IPS DF 6.9 (cell line): ENCODE measurements around the gene XRN2.
"Not testable (repeated sequence)": the region's sequence is repeated elsewhere in the genome, so short reads cannot be mapped to it uniquely, and the experiment has no call there.

ENCODE experiments used
- DNase-seq: peaks from one replicate; pipeline ENCODE4 v3.0.0-alpha.2; 2013; ENCODE audit warnings: low read depth, low spot score
- H3K27ac ChIP-seq: one replicate; pipeline ENCODE4 v1.5.1; 2013; ENCODE audit warnings: low read length, control low read depth
- H3K27me3 ChIP-seq: 2 replicates; pipeline ENCODE4 v1.6.1; 2013; ENCODE audit warnings: mild to moderate bottlenecking, low read length; ENCODE audit not compliant: control insufficient read depth, insufficient read depth
- H3K36me3 ChIP-seq: 2 replicates; pipeline ENCODE4 v1.6.1; 2013; ENCODE audit warnings: low read length; ENCODE audit not compliant: control insufficient read depth, insufficient read depth
- H3K4me1 ChIP-seq: 2 replicates; pipeline ENCODE4 v1.6.1; 2013; ENCODE audit warnings: low read length; ENCODE audit not compliant: control insufficient read depth, insufficient read depth
- H3K4me3 ChIP-seq: 2 replicates; pipeline ENCODE4 v1.5.1; 2013; ENCODE audit warnings: mild to moderate bottlenecking, low read length
- H3K9me3 ChIP-seq: 2 replicates; pipeline ENCODE4 v1.6.1; 2013; ENCODE audit warnings: low read length, inconsistent platforms; ENCODE audit not compliant: control insufficient read depth, insufficient read depth
- whole genome bisulfite sequencing: extraction: QIAGEN DNeasy Blood & Tissue Kit; methylation state at CpG from one replicate; pipeline ENCODE4 v1.1.7; 2013; ENCODE audit warnings: mixed read lengths, missing lambda C conversion rate; ENCODE audit not compliant: insufficient read length, insufficient coverage; 5-methylcytosine and 5-hydroxymethylcytosine counted together

The XRN2 gene

DNA sequence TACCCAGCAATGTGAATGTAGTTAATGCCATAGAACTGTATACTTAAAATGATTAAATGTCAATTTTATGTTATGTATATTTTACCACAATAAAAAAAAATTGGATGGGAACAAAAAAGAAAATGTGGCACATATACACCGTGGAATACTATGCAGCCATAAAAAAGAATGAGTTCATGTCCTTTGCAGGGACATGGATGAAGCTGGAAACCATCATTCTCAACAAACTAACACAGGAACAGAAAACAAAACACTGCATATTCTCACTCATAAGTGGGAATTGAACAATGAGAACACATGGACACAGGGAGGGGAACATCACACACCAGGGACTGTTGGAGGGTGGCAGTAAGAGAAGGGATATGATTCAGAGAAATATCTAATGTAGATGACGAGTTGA is 116.0 kb downstream of the XRN2 start:
- not testable (repeated sequence) for DNase-seq, H3K27ac ChIP-seq, H3K4me3 ChIP-seq, H3K9me3 ChIP-seq, H3K4me1 ChIP-seq, H3K27me3 ChIP-seq, H3K36me3 ChIP-seq
- WGBS = no CpG with 5 or more reads among the region's 2 CpGs

DNA sequence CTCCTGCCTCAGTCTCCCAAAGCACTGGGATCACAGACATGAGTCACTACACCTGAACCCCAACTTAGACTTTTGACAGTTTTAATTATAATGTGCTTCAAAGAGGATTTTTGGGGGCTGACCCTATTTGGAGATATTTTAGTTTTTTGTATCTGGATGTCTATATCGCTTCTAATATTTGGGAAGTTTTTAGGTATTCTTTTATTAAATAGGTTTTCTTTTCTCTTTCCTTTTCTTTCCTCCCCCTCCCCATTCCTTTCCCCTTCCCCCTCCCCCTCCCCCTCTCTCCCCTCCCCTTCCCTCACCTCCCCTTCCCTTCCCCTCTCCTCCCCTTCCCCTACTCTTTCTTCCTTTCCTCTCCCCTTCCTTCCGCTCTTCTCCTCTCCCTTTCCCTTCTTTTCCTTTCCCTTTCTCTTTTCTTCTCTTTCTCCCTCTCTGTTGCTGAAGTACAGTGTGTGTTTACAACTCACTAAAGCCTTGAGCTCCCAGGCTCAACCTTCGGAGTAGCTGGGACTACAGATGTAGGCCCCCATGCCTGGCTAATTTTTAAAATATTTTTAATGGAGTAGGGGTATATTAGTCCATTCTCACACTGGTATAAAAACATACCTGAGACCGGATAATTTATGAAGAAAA is 118.6 kb downstream of the XRN2 start:
- Histone ChIP-seq H3K4me3 (no peak overlapping the region), H3K36me3 (no peaks in the 10 kb centered on the region), H3K27me3 (no peaks in the 10 kb centered on the region), H3K9me3 (no peaks in the 10 kb centered on the region), H3K4me1 (no peaks in the 10 kb centered on the region), H3K27ac (no peak overlapping the region)
- DNase-seq = no peak
- WGBS = no CpG with 5 or more reads among the region's 4 CpGs

DNA sequence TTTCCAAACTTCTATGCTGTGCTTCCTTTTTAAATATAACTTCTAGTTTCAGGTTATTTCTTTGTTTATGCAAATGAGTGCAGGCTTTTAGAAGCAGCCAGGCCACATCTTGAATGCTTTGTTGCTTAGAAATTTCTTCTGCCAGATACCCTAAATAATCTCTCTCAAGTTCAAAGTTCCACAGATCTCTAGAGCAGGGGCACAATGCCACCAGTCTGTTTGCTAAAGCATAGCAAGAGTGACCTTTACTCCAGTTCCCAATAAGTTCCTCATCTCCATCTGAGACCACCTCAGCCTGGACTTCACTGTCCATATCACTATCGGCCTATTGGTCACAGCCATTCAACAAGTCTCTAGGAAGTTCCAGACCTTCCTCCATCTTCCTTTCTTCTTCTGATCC is 120.6 kb downstream of the XRN2 start:
- no CpG with 5 or more reads among the region's 1 CpG for WGBS
- not testable (repeated sequence) for H3K4me1 ChIP-seq

DNA sequence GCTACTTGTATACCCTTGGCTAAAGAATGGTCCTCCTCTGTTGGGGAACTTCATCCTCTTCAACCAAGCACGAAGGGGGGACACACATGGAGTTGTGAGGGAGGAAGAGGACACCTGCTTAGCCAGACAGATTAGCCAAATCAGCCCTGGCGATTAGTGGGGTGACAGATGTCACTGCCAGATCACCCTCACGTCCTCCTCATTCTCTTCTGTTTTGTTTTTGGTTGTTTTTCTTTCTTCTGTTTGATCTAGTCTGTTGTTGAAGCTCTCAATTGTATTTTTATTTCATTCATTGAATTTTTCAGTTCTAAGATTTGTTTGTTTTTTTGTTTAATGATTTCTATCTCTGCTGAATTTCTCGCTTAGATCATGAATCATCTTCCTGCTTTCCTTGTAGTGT is 121.7 kb downstream of the XRN2 start:
- no peak for DNase-seq
- Histone ChIP-seq H3K9me3 (no peaks in the 10 kb centered on the region), H3K4me3 (no peak overlapping the region), H3K36me3 (no peaks in the 10 kb centered on the region), H3K4me1 (no peaks in the 10 kb centered on the region), H3K27me3 (no peaks in the 10 kb centered on the region), H3K27ac (no peak overlapping the region)
- no CpG with 5 or more reads among the region's 4 CpGs for WGBS

More for the DNA sequence above, 120.6 kb downstream of the XRN2 start:
- not testable (repeated sequence) for H3K27ac ChIP-seq, H3K36me3 ChIP-seq, H3K9me3 ChIP-seq, H3K27me3 ChIP-seq, H3K4me3 ChIP-seq, DNase-seq

DNA sequence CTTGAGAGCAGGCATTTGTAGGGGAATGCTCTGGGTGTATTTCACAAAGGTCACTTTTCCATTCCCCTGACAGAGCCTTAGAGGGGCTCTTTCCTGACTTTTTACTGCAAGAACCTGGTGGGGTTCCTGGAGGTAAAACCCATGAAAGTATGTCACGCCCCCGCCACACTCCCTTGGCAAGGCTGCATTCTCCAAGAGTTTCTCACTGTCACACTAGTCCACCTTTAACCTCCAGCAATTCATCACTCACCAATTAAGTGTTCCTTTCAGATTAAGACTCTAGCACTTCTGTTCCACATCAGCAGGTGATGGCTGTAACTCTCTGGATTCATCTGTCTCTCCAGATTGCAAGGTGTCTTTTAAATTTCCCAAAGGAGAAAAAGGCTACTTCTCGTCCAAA is 126.9 kb downstream of the XRN2 start:
- no peak overlapping the region for H3K4me3 ChIP-seq
- H3K27me3 ChIP-seq = no peaks in the 10 kb centered on the region
- WGBS = no CpG with 5 or more reads among the region's 3 CpGs
- H3K36me3 ChIP-seq = no peaks in the 10 kb centered on the region
- no peaks in the 10 kb centered on the region for H3K4me1 ChIP-seq
- no peak for DNase-seq
- no peaks in the 10 kb centered on the region for H3K9me3 ChIP-seq
- H3K27ac ChIP-seq = no peak overlapping the region

DNA sequence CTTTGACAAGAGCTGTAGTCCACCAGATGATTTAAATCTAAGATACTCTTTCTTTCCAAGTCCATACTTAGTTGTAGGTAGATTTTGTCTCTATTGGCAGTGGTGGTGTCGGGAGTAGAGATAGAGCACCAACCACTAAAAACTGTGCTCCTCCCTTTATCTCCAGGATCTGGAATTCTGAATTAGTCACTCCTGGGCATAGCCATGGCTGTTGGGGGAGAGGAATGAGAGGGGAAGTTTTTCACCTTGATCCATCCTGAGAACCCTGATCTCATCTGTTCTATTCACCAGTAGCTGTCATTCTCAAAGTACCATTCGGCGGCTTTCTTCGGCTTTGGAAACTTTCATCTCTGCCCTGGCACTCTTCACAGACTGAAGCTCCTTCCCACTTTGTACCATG is 129.8 kb downstream of the XRN2 start:
- Histone ChIP-seq H3K4me3 (no peak overlapping the region), H3K27me3 (no peaks in the 10 kb centered on the region), H3K36me3 (no peaks in the 10 kb centered on the region), H3K9me3 (no peaks in the 10 kb centered on the region), H3K27ac (no peak overlapping the region), H3K4me1 (no peaks in the 10 kb centered on the region)
- DNase-seq = no peak
- WGBS = no CpG with 5 or more reads among the region's 4 CpGs

DNA sequence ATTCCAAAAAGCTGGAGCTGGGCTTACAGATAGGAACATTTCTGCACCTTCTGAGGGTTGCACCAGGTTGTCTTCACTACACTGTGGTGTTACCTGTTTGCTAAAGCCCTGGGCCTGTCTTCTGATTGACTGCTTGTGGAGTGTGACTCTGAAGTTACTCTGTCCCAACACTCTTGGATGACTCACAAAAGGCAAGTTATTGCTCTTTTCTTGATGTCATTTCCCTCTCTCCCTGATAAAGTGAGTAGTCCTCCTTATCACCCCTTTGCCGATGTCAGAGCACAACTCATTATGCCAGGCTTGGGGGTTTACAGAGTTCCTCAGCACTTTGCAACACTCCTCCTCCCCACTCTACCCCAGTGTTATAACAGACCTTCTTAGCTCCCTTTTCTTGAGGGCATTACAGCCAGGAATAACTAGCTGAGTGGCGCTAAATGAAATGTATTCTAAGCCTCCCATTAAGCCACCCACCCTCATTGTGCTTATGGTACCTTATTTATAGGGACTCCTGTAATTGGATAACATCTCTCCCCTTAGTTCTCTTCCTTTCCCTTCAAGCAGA is 130.3 kb downstream of the XRN2 start:
- H3K27ac ChIP-seq = no peak overlapping the region
- H3K9me3 ChIP-seq = no peaks in the 10 kb centered on the region
- no peaks in the 10 kb centered on the region for H3K36me3 ChIP-seq
- H3K4me1 ChIP-seq = no peaks in the 10 kb centered on the region
- H3K4me3 ChIP-seq = no peak overlapping the region
- no peak for DNase-seq
- no peaks in the 10 kb centered on the region for H3K27me3 ChIP-seq
- WGBS = no CpG with 5 or more reads among the region's 2 CpGs

DNA sequence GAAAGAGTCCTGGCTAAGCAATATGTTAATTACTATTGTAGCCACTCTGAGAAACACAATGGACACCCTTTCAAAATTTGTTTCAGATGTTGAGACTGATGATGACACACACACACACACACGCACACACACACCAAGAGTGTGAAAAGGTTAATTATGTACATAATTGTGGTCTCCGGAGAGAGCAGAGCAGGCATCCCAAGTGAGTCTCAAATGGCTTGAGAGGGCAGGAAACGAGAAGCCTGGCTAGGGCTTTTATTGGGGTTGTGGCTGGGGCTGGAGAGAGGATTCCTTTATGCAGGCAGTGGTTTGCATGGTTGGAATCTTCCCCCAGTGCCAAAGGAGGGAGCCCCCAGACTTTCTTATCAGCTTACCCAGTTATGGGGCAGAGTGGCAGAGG is 132.4 kb downstream of the XRN2 start:
- Histone ChIP-seq H3K27me3 (no peaks in the 10 kb centered on the region), H3K4me3 (no peak overlapping the region), H3K27ac (no peak overlapping the region), H3K36me3 (no peaks in the 10 kb centered on the region), H3K9me3 (no peaks in the 10 kb centered on the region), H3K4me1 (no peaks in the 10 kb centered on the region)
- WGBS = no CpG with 5 or more reads among the region's 3 CpGs
- no peak for DNase-seq

DNA sequence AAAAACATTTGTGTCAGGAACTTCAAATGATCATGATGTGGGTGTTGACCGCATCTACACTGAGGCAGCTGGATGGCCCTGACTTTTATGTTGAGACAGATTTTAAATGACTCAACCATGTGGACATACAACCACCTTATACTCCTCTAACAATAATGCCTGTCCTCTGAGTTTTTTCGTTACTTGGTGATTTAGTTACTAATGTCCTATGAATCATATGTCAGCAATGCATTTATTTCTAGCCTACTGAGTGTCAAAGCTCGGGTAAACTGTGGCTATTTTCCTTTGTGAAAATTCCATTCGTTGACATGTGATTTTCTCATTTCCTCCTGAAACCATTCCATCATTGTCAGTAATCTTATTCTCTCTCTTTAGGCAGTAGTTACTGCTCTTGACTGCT is 133.1 kb downstream of the XRN2 start:
- Histone ChIP-seq H3K27ac (no peak overlapping the region), H3K27me3 (no peaks in the 10 kb centered on the region), H3K4me3 (no peak overlapping the region), H3K9me3 (no peaks in the 10 kb centered on the region), H3K36me3 (no peaks in the 10 kb centered on the region), H3K4me1 (no peaks in the 10 kb centered on the region)
- WGBS = no CpG with 5 or more reads among the region's 4 CpGs
- DNase-seq = no peak

DNA sequence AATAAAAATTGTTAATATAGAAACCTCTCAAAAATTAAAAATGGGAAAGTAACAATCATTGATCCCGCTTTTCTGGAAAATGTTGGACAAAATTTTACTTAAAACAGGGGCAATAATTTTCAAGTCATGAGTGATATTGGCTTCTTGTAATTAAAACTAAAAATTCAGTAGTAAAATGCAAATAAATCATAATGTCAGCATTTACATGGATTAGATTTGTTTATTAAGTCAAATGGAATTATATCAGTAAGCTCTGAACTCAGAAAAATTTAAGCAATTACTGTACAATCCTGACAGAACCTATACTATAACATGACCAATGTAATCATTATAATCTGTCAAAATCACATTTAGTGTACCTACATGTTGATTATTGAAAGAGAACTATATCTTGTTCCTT is 134.1 kb downstream of the XRN2 start:
- Histone ChIP-seq H3K4me3 (no peak overlapping the region), H3K27ac (no peak overlapping the region), H3K9me3 (no peaks in the 10 kb centered on the region), H3K36me3 (no peaks in the 10 kb centered on the region), H3K27me3 (no peaks in the 10 kb centered on the region), H3K4me1 (no peaks in the 10 kb centered on the region)
- no CpG with 5 or more reads among the region's 1 CpG for WGBS
- no peak for DNase-seq

DNA sequence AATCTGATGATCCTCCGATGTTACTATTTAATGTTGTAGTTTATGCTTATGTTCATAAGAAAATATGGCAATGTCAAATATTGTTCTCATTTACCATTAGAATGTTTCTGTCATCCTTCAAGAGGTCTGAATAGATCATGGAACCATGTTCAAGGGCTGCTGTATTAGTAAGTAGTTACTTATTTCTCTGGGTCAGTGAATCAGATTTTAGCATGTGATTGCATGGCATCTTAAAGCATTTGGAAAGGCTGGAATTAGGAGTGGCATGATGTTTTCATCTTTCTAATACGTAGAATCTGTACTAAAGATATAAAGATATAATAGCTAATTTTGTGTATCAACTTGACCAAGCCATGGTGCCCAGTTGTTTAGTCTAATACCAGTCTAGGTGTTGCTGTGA is 134.7 kb downstream of the XRN2 start:
- H3K27ac ChIP-seq = no peak overlapping the region
- no peaks in the 10 kb centered on the region for H3K4me1 ChIP-seq
- H3K4me3 ChIP-seq = no peak overlapping the region
- H3K36me3 ChIP-seq = no peaks in the 10 kb centered on the region
- no peaks in the 10 kb centered on the region for H3K27me3 ChIP-seq
- no peaks in the 10 kb centered on the region for H3K9me3 ChIP-seq
- WGBS = no CpG with 5 or more reads among the region's 2 CpGs
- DNase-seq = no peak
